Endothelial cell of umbilical vein (primary cell): ENCODE data around the gene EFEMP1. TPM values are rescaled to one million over a fixed set of nuclear protein-coding genes. Genes with fewer than 3 reads are reported as not detected.
A peak's percentile ranks its signal among the peaks of the same experiment; 100 is the strongest.

Source experiments
- BruUV-seq: library from RNA; stranded (reverse); fragments of 400-500 nt; replicated peaks from 2 replicates; lab custom pipeline; 2021; lab: Mats Ljungman, UMichigan
- CTCF ChIA-PET: fragments of 300-600, 350-600 bp; sonication (Branson Sonifier 250); formaldehyde crosslinking; loops from one replicate; lab custom pipeline; 2021; ENCODE audit warnings: antibody characterized with exemption, inconsistent platforms; lab: Charles Lee
- POLR2A ChIA-PET: fragments of 300-600, 350-600 bp; sonication (Branson Sonifier 250); formaldehyde crosslinking; loops from one replicate; lab custom pipeline; 2021; ENCODE audit warnings: antibody characterized with exemption, inconsistent platforms; lab: Charles Lee
- DNase-seq: peaks from one replicate; pipeline ENCODE4 v3.0.0-alpha.2; 2011; ENCODE audit warnings: low read depth, low spot score
- FAIRE-seq: peaks from 2 replicates; lab custom pipeline; 2011; peaks lifted over from hg19 to GRCh38; lab: Jason Lieb, UNC
- H2AFZ ChIP-seq: 2 replicates; pipeline ENCODE4 v1.6.0; 2012; ENCODE audit warnings: low read depth, low read length, control low read depth, inconsistent platforms
- H3K27ac ChIP-seq: 2 replicates; pipeline ENCODE4 v1.5.1; 2011; ENCODE audit warnings: low read depth, mild to moderate bottlenecking, control low read depth, low read length, moderate library complexity; ENCODE audit not compliant: insufficient read depth
- H3K27me3 ChIP-seq, 2 experiments: 2 replicates each; pipeline versions ENCODE4 v1.6.0 to v1.6.1; 2011; ENCODE audit warnings: low read length in 2 of 2, mixed read lengths in 1 of 2; ENCODE audit not compliant: control insufficient read depth in 2 of 2, insufficient read depth in 2 of 2
- H3K36me3 ChIP-seq, 2 experiments: 2 replicates in 1 of 2; 3 replicates in 1 of 2; pipeline ENCODE4 v1.5.1; 2011; ENCODE audit warnings: low read length in 2 of 2, mild to moderate bottlenecking in 1 of 2, moderate library complexity in 1 of 2; ENCODE audit not compliant: control insufficient read depth in 2 of 2, insufficient read depth in 2 of 2; ENCODE audit errors: extremely low read depth in 1 of 2
- H3K4me1 ChIP-seq: 3 replicates; pipeline ENCODE4 v1.5.1; 2011; ENCODE audit warnings: mild to moderate bottlenecking, low read length; ENCODE audit not compliant: control insufficient read depth, insufficient read depth; ENCODE audit errors: extremely low read depth
- H3K4me2 ChIP-seq: 2 replicates; pipeline ENCODE4 v1.6.1; 2011; ENCODE audit warnings: low read length, control low read depth, mixed read lengths; ENCODE audit not compliant: insufficient read depth
- H3K4me3 ChIP-seq, 3 experiments: fragments of 200-600 bp in 1 of 3; sonication (generic), shearing (Covaris generic) in 1 of 3; replicated peaks in 1 of 3; 2 replicates each; pipeline ENCODE4 v1.5.1; 2011 to 2016; ENCODE audit warnings: control low read depth in 3 of 3, low read length in 3 of 3, mild to moderate bottlenecking in 2 of 3, inconsistent platforms in 1 of 3, low read depth in 1 of 3, moderate library complexity in 1 of 3; ENCODE audit not compliant: insufficient read depth in 1 of 3
- H3K79me2 ChIP-seq: 2 replicates; pipeline ENCODE4 v1.6.0; 2012; ENCODE audit warnings: low read length, inconsistent platforms; ENCODE audit not compliant: control insufficient read depth, insufficient read depth
- H3K9ac ChIP-seq: replicated peaks from 2 replicates; pipeline ENCODE3; 2011; ENCODE audit warnings: low read length, control low read depth; ENCODE audit not compliant: insufficient read depth; ENCODE audit errors: extremely low read depth
- H3K9me1 ChIP-seq: replicated peaks from 3 replicates; pipeline ENCODE4 v1.6.0; 2011; ENCODE audit warnings: mild to moderate bottlenecking, low read length; ENCODE audit not compliant: control insufficient read depth, insufficient read depth; ENCODE audit errors: extremely low read depth
- H3K9me3 ChIP-seq: replicated peaks from 2 replicates; pipeline ENCODE4 v1.5.1; 2012; ENCODE audit warnings: low read length, inconsistent platforms; ENCODE audit not compliant: control insufficient read depth, insufficient read depth
- H4K20me1 ChIP-seq: replicated peaks from 2 replicates; pipeline ENCODE3; 2011; ENCODE audit warnings: mild to moderate bottlenecking, low read length; ENCODE audit not compliant: control insufficient read depth, insufficient read depth; ENCODE audit errors: extremely low read depth
- FOS ChIP-seq: IDR thresholded peaks from 2 replicates; pipeline ENCODE4 v1.6.1; 2011; ENCODE audit warnings: mild to moderate bottlenecking, low read length, moderate library complexity, borderline replicate concordance; ENCODE audit not compliant: insufficient read depth
- GATA2 ChIP-seq: IDR thresholded peaks from 2 replicates; pipeline ENCODE4 v1.7.0; 2011; ENCODE audit warnings: low read depth, mild to moderate bottlenecking, moderate library complexity, mixed read lengths, low read length; ENCODE audit not compliant: insufficient read length, insufficient read depth
- JUN ChIP-seq: IDR thresholded peaks from 2 replicates; pipeline ENCODE4 v1.6.1; 2011; ENCODE audit warnings: borderline replicate concordance, low read depth; ENCODE audit not compliant: insufficient read length, insufficient read depth
- MYC ChIP-seq: IDR thresholded peaks from one replicate; pipeline ENCODE4 v1.6.1; 2011; ENCODE audit warnings: mild to moderate bottlenecking, low read depth, low read length
- POLR2A ChIP-seq: IDR thresholded peaks from 2 replicates; pipeline ENCODE4 v1.6.1; 2012; ENCODE audit warnings: low read depth, mild to moderate bottlenecking, control low read depth, low read length
- POLR2AphosphoS5 ChIP-seq: IDR thresholded peaks from 2 replicates; pipeline ENCODE4 v1.6.1; 2012; ENCODE audit warnings: low read depth, mild to moderate bottlenecking, control low read depth, low read length, moderate library complexity; ENCODE audit not compliant: insufficient read depth
- dilution Hi-C: fragments of 300-500 bp; cut with MboI; formaldehyde crosslinking; loops from one replicate; pipeline ENCODE4 v1.15.0; 2019; ENCODE audit warnings: low sequenced_read_pairs; ENCODE audit not compliant: extremely low pct_ligation_motif_present
- intact Hi-C: fragments of 100-400 bp; cut with micrococcal nuclease; formaldehyde crosslinking; loops from one replicate; pipeline ENCODE4 v1.10.0; 2022
- polyA plus RNA-seq, 4 experiments: library from polyadenylated mRNA; depleted of rRNA in 3 of 4; stranded (reverse) in 3 of 4; unstranded in 1 of 4; fragments of >200 nt; gene quantifications; 2 replicates each; pipeline versions ENCODE4 v1.2.1 to v1.2.3, GENCODE V29; 2011 to 2012; ENCODE audit warnings: missing spikeins in 1 of 4
- total RNA-seq: library from RNA; stranded (reverse); gene quantifications from 2 replicates; pipeline ENCODE4 v1.2.3, GENCODE V29; 2021
- TF ChIP-seq, protein P1 (sequence below): IDR thresholded peaks from 2 replicates; pipeline ENCODE4 v1.6.1; 2011; ENCODE audit not compliant: insufficient read depth, insufficient read length

Gene EFEMP1
- total and polyA plus RNA-seq, 2 donors (not counting 3 experiments of a cell fraction or from before 2014, with no cell fraction given) = 2,981 to 11,813 TPM

GRCh38 chr2:55883357-55883756 is 40.2 kb downstream of the EFEMP1 start:
- peak; percentile 49 for DNase-seq
- Histone ChIP-seq H3K9me3 (no peaks in the 10 kb centered on the region), H2AFZ (no peak overlapping the region), H3K4me3 (no peak overlapping the region), H4K20me1 (peaks cover 10% of the 10 kb centered on the region), H3K27ac (peak overlapping the region; percentile 76), H3K36me3 (peaks cover 30 to 79% of the 10 kb centered on the region in 2 experiments), H3K4me2 (peak overlapping the region; percentile 27), H3K27me3 (no peaks in the 10 kb centered on the region), H3K79me2 (peaks cover 95% of the 10 kb centered on the region), H3K9ac (no peak overlapping the region), H3K4me1 (peaks cover 90% of the 10 kb centered on the region), H3K9me1 (no peaks in the 10 kb centered on the region)
- TF ChIP-seq POLR2AphosphoS5 (no peak), POLR2A (peak; percentile 47), GATA2 (peak; percentile 5), JUN (no peak), FOS (no peak), MYC (no peak)
- TF ChIP-seq, protein P1, sequence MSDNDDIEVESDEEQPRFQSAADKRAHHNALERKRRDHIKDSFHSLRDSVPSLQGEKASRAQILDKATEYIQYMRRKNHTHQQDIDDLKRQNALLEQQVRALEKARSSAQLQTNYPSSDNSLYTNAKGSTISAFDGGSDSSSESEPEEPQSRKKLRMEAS = no peak
- ChIA-PET CTCF (interaction anchor here (1.6 to 2.0 kb wide), 2 partner anchors 78 to 112 kb away, joined by 6 to 7 read pairs; no protein-coding TSS in a partner anchor), POLR2A (no interaction called here)
- peak; percentile 12 for FAIRE-seq
- intact Hi-C loops (no loop called here), dilution Hi-C loops (loop anchor here (25.0 kb wide), 1 partner anchor 104 kb away; no protein-coding TSS in a partner anchor)
- BruUV-seq = no TSS peak

DNA sequence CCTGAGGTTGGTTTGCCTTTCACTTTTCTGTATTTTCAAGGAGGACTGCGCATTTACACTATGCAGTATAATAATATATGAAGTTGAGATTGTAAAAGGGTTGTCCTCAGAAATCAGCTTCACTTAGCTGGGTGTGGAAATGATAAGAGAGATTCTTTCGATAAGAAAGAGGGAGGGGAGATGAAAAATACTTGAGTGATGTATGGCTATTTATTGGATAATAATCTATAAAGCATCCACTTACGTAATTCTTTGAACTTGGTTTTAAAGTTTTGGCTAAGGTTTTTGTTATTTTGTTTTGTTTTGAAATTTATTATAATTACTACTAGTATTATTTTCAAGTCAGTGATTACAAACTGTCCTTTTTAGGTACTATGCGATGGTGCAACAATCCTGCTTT is 40.6 kb downstream of the EFEMP1 start:
- dilution Hi-C loops (loop anchor here (25.0 kb wide), 1 partner anchor 104 kb away; no protein-coding TSS in a partner anchor), intact Hi-C loops (no loop called here)
- Histone ChIP-seq H3K27me3 (no peaks in the 10 kb centered on the region), H3K27ac (peak overlapping the region; percentile 76), H4K20me1 (peaks cover 10% of the 10 kb centered on the region), H2AFZ (no peak overlapping the region), H3K4me2 (no peak overlapping the region), H3K4me1 (peaks cover 88% of the 10 kb centered on the region), H3K9me3 (no peaks in the 10 kb centered on the region), H3K36me3 (peaks cover 32 to 80% of the 10 kb centered on the region in 2 experiments), H3K9me1 (no peaks in the 10 kb centered on the region), H3K9ac (no peak overlapping the region), H3K79me2 (peaks cover 97% of the 10 kb centered on the region), H3K4me3 (no peak overlapping the region)
- no TSS peak for BruUV-seq
- TF ChIP-seq FOS (no peak), POLR2A (peak; percentile 38)
- DNase-seq (no peak), FAIRE-seq (no peak)
- ChIA-PET CTCF (interaction anchor here (1.6 kb wide), 1 partner anchor 111 kb away, joined by 6 read pairs; no protein-coding TSS in a partner anchor), POLR2A (no interaction called here)
